Heart left ventricle (tissue), 13 donors: ENCODE data around the gene TNNC2.

Experiments
- POLR2A ChIP-seq, 2 donors: fragments of 450-650 bp; IDR thresholded peaks; one replicate each; pipeline ENCODE4 v1.6.1; 2017; ENCODE audit warnings: antibody characterized with exemption in 2 of 2, mild to moderate bottlenecking in 2 of 2, moderate library complexity in 2 of 2
- TF ChIP-seq, protein P1 (sequence below), 12 donors: fragments of 200-600 bp; sonication (generic) in 4 of 12; IDR thresholded peaks; one replicate each; pipeline versions ENCODE4 v1.5.0 to v1.8.0; 2018 to 2022; ENCODE audit warnings: antibody characterized with exemption in 12 of 12, mild to moderate bottlenecking in 5 of 12
- donor health status: ischemic (EF 13 %, LVEDD 7.1; RV severe dilation, severe dysfunction).
- donor health status: DM: no; HTN: yes; CAD: no.
- donor health status: DM: no; HTN: no; CAD: no.
- donor health status: ischemic (EF 25% LVEDD 6.9; RV normal size, moderate dysfunction).
- donor health status: ischemic (EF 25% LVEDD 5.7; RV mildly dilated, moderate dysfunction).
- donor health status: ischemic (EF 35%, LVEDD 5.7; RV mildly dilated, moderate dysfunction).
- donor health status: nonischemic (EF 11% LVEDD 7.7; RV severe dilation, severe dysfunction).
- donor health status: DM: yes; HTN: yes; CAD: no.
- donor health status: PGD.
- donor health status: ischemic (EF 29% LVEDD 5.4; RV normal size, mild dysfunction).
- donor health status: nonischemic (EF 23%, LVEDD 6.1; RV moderate dilation, normal function).

DNA sequence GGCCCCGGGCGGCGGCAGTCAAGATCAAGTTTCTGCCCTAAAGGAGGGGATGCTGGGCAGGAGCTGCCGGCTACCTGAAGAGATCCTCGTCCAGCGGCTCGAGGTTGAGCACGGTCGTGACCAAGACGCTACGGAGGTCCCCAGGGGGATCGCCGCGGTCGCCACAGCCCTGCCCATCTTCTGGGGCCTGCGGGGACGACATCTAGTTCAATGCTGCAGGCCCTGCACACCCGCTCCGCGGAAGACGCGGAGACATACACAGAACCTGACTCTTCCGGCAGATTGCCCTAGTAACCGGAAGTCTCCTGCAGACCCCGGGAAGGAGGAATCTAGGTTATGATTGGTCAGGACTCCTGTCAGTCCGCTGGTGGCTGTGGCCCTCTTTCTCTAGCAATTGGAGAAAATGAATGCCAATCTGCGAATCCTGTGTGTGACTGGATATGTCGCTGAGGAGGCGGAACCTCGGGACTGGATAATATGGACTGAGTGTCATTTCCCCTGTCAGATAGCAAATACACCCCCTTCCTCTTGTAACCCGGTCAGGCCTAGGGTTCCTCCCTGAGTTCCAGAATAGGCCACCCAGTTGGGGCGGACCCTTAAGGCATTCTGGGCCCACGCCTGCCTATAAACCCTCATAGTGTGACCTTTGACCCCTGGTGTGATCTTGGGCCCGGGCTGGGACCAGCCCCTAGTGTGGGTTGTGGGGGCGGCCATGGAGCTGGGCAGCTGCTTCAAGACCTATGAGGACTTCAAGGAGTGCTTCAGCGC is 30.2 kb upstream of the TNNC2 start, which contains the start of the genes ACOT8 and ZSWIM3:
- TF ChIP-seq, protein P1, sequence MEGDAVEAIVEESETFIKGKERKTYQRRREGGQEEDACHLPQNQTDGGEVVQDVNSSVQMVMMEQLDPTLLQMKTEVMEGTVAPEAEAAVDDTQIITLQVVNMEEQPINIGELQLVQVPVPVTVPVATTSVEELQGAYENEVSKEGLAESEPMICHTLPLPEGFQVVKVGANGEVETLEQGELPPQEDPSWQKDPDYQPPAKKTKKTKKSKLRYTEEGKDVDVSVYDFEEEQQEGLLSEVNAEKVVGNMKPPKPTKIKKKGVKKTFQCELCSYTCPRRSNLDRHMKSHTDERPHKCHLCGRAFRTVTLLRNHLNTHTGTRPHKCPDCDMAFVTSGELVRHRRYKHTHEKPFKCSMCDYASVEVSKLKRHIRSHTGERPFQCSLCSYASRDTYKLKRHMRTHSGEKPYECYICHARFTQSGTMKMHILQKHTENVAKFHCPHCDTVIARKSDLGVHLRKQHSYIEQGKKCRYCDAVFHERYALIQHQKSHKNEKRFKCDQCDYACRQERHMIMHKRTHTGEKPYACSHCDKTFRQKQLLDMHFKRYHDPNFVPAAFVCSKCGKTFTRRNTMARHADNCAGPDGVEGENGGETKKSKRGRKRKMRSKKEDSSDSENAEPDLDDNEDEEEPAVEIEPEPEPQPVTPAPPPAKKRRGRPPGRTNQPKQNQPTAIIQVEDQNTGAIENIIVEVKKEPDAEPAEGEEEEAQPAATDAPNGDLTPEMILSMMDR (IDR thresholded peaks at IDR 0.05) = no peak
- peak in 1 of 2 donors; percentile 82 for TF ChIP-seq POLR2A (IDR thresholded peaks at IDR 0.05)
